Prostate gland (tissue), 2 donors: ENCODE results near the gene NPTX1.

Experiments used
- POLR2A ChIP-seq: fragments of 450-650 bp; IDR thresholded peaks from one replicate; pipeline ENCODE4 v1.6.1; 2016; ENCODE audit warnings: antibody characterized with exemption, mild to moderate bottlenecking
- TF ChIP-seq, protein P1 (sequence below), 4 experiments: fragments of 200-600 bp in 2 of 4; fragments of 450-650 bp in 2 of 4; sonication (generic) in 2 of 4; IDR thresholded peaks; 1 replicate in 3 of 4; 2 replicates in 1 of 4; pipeline ENCODE4 v1.5.1; 2016 to 2019; ENCODE audit warnings: antibody characterized with exemption in 4 of 4, mild to moderate bottlenecking in 2 of 4, moderate library complexity in 2 of 4

GRCh38 chr17:80428796-80429195 lies 47.6 kb downstream of the NPTX1 start:
- TF ChIP-seq, protein P1, sequence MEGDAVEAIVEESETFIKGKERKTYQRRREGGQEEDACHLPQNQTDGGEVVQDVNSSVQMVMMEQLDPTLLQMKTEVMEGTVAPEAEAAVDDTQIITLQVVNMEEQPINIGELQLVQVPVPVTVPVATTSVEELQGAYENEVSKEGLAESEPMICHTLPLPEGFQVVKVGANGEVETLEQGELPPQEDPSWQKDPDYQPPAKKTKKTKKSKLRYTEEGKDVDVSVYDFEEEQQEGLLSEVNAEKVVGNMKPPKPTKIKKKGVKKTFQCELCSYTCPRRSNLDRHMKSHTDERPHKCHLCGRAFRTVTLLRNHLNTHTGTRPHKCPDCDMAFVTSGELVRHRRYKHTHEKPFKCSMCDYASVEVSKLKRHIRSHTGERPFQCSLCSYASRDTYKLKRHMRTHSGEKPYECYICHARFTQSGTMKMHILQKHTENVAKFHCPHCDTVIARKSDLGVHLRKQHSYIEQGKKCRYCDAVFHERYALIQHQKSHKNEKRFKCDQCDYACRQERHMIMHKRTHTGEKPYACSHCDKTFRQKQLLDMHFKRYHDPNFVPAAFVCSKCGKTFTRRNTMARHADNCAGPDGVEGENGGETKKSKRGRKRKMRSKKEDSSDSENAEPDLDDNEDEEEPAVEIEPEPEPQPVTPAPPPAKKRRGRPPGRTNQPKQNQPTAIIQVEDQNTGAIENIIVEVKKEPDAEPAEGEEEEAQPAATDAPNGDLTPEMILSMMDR (IDR thresholded peaks at IDR 0.05): no peak
- TF ChIP-seq POLR2A: no peak
